ENCODE results near the gene PIK3CD. TPM values are rescaled to one million over a fixed set of nuclear protein-coding genes. Genes with fewer than 3 reads are reported as not detected.

The PIK3CD gene
- total RNA-seq, 1 donor: 3.0 TPM

DNA sequence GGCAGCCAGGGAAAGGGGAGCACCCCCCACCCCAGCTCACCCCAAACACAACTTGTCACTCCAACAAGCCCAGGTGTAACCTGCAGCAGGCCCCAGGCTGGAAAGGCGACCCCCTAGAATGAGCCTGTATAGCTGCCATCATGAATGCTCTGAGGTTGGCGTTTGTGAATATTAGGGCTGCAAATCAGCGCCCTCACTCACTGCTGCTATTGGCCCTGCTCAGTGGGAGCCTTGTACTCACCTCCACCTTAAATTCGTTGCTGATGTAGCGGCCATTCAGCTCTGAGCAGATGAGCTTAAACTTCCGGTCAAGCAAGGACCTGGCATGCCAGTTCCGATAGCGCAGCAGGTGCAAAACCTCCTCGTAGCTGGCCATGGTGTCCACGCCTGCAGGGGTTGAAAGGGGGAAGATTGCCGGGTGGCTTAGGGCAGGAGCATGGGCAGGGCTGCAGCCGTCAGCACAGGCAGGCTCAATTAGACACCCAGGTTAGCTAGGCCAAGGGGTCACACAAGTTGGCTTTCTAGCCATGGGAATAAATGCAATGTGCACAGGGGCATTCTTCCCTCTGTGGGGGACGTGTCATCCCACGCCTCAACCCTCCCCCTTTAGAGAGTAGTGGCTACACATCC lies 81.7 kb downstream of the PIK3CD start:
- DNase-seq (ENCODE audit: low read depth): no peak
- TF ChIP-seq, protein P1, sequence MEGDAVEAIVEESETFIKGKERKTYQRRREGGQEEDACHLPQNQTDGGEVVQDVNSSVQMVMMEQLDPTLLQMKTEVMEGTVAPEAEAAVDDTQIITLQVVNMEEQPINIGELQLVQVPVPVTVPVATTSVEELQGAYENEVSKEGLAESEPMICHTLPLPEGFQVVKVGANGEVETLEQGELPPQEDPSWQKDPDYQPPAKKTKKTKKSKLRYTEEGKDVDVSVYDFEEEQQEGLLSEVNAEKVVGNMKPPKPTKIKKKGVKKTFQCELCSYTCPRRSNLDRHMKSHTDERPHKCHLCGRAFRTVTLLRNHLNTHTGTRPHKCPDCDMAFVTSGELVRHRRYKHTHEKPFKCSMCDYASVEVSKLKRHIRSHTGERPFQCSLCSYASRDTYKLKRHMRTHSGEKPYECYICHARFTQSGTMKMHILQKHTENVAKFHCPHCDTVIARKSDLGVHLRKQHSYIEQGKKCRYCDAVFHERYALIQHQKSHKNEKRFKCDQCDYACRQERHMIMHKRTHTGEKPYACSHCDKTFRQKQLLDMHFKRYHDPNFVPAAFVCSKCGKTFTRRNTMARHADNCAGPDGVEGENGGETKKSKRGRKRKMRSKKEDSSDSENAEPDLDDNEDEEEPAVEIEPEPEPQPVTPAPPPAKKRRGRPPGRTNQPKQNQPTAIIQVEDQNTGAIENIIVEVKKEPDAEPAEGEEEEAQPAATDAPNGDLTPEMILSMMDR (IDR thresholded peaks at IDR 0.05; ENCODE audit: insufficient read depth, low read length): no peak
- H3K4me3 ChIP-seq (ENCODE audit: low read depth, low read length): no peak overlapping the region

DNA sequence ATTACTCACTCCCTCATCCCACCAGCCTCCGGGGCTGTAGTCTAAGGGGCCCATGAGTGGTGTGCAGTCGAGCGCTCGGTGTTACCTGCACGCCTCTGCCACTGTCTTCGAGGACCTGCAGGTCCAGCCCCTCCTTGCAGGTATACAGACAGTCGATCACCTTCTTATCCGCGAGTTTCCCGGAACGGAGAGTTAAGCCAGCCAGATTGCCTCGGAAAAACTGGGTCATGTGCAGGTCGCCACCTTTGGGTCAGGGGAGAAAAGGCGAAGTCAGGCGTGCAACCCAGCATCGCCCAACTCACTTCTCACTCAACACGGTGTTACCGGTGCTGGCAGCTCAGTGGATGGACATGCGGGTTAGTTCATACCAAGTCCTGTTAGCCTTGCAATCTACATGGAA lies 84.3 kb downstream of the PIK3CD start:
- TF ChIP-seq, protein P1 (IDR thresholded peaks at IDR 0.05; ENCODE audit: insufficient read depth, low read length): no peak
- no peak for DNase-seq (ENCODE audit: low read depth)
- H3K4me3 ChIP-seq (ENCODE audit: low read depth, low read length): no peak overlapping the region

DNA sequence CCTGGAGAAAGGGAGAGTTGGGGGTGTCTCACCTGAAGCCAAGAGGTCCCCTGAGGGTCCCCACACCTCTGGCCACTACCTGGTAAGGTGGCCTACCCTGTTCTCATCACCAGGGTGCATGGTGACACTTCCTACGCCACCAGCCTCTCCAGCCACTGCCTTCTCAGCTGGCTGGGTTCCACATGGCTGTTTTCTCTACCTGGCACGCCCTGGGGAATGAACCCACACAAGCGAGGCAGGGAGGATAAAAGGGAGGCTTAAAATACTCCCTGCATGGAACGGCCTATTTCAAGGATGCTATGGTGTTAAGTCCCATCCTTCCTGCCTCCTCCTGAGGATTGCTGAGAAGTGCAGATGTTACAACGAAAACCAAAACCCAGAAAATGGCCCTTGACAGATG lies 84.7 kb downstream of the PIK3CD start:
- no peak overlapping the region for H3K4me3 ChIP-seq (ENCODE audit: low read depth, low read length)
- no peak for DNase-seq (ENCODE audit: low read depth)
- TF ChIP-seq, protein P1 (IDR thresholded peaks at IDR 0.05; ENCODE audit: insufficient read depth, low read length): no peak

DNA sequence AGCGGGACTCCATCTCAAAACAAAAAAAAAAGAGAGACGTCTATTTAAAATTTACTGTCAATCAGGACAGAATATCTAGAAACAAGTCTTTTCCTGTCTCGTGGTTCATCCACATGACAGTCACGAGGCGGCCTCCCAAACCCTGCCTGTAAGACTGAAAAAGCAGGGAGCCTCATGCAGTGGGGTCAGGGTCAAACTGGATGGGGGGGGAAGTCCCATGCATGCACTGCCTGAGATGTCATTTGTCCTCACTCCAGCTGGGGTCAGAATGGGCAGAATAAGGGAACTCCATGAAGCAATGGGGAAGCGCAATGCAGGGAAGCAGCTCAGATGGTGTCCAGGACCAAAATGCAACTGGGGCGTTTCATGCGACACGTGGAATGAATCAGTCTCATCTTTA lies 85.5 kb downstream of the PIK3CD start:
- TF ChIP-seq, protein P1 (IDR thresholded peaks at IDR 0.05; ENCODE audit: insufficient read depth, low read length): no peak
- no peak overlapping the region for H3K4me3 ChIP-seq (ENCODE audit: low read depth, low read length)
- no peak for DNase-seq (ENCODE audit: low read depth)

DNA sequence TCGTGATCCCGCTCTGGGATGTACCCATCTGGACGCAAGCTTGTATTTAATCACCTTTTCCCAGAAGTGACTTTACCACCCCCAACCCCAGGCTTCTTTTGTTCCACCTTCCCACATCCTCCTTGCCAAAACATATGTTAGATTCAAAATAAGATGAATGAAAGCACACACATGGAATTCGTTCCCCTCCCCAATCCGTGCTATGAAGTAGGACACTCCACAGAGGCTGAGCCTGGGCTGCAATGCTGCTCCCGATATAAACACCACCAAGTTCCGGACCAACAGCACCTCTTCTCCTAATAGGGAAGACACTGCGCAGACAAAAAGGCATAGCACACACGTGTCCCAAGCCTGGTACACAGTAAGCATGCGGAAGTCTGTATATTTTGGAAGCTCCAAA lies 86.1 kb downstream of the PIK3CD start:
- DNase-seq (ENCODE audit: low read depth): no peak
- H3K4me3 ChIP-seq (ENCODE audit: low read depth, low read length): no peak overlapping the region
- TF ChIP-seq, protein P1 (IDR thresholded peaks at IDR 0.05; ENCODE audit: insufficient read depth, low read length): no peak

DNA sequence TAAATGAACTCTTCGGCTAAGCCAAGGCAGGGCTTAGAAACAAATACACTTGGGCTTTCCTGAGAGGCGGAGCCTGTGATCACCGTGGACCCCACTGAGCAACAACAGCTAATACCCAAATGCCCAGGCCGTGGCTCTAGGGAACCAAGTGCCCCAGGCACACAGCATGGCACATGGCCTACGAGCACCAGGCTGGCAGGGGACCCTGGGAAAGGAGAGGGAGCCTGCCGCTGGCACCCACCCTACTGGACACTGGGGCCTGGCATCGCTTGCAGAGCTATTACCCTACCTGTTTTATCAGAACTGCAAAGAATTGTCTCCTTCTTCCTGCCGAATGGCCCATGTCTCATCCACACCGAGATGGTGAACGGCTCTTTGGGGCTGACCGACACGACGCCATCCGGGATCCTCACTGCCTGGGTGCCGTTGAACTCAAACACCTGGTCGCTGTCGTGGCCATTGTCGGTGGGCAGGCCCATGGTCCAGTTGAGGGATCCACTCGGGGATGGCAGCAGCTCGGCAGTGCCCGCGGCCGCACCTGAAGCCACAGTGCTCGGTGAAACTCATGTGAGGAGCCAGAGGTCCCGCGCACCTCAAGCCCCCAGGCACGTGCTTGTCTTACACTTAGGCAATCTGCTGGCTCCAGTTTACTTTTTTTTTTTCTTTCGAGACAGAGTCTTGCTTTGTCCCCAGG lies 92.7 kb downstream of the PIK3CD start:
- no peak for DNase-seq (ENCODE audit: low read depth)
- TF ChIP-seq, protein P1 (IDR thresholded peaks at IDR 0.05; ENCODE audit: insufficient read depth, low read length): no peak
- no peak overlapping the region for H3K4me3 ChIP-seq (ENCODE audit: low read depth, low read length)
